Tibial nerve (tissue), 4 donors: ENCODE results near the gene HLA-DMB.

Experiments
- CTCF ChIP-seq, 5 experiments: fragments of 200-600 bp in 3 of 5; fragments of 450-650 bp in 2 of 5; sonication (generic) in 3 of 5; IDR thresholded peaks; one replicate each; pipeline ENCODE4 v1.5.1; 2016 to 2019; ENCODE audit warnings: antibody characterized with exemption in 5 of 5, mild to moderate bottlenecking in 3 of 5, moderate library complexity in 2 of 5
- EP300 ChIP-seq, 2 donors: sonication (generic); formaldehyde crosslinking; IDR thresholded peaks; one replicate each; pipeline ENCODE4 v1.6.1; 2017; ENCODE audit warnings: antibody characterized with exemption in 2 of 2, mild to moderate bottlenecking in 1 of 2
- POLR2A ChIP-seq, 2 donors: fragments of 450-650 bp; IDR thresholded peaks; one replicate each; pipeline ENCODE4 v1.6.1; 2017; ENCODE audit warnings: antibody characterized with exemption in 2 of 2, mild to moderate bottlenecking in 2 of 2, moderate library complexity in 2 of 2

- no peak for TF ChIP-seq CTCF (IDR thresholded peaks at IDR 0.05)
- TF ChIP-seq POLR2A (IDR thresholded peaks at IDR 0.05) = no peak
- TF ChIP-seq EP300 (IDR thresholded peaks at IDR 0.05) = no peak
Measured at GRCh38 chr6:32974541-32975308, 33.9 kb upstream of the HLA-DMB start.
